Fibroblast of lung (primary cell): ENCODE data around the gene MANBA. TPM values are rescaled to one million over a fixed set of nuclear protein-coding genes. Genes with fewer than 3 reads are reported as not detected.

Experiments used
- DNase-seq, 2 donors: peaks; one replicate each; pipeline versions ENCODE4 v3.0.0 to v3.0.0-alpha.2; 2010; ENCODE audit warnings: low read depth in 2 of 2
- H2AFZ ChIP-seq: 2 replicates; pipeline ENCODE4 v1.5.1; 2012; ENCODE audit warnings: low read length, control low read depth, inconsistent platforms
- H3K27ac ChIP-seq: 2 replicates; pipeline ENCODE4 v1.5.1; 2011; ENCODE audit warnings: low read length, control low read depth; ENCODE audit not compliant: insufficient read depth
- H3K27me3 ChIP-seq: 2 replicates; pipeline ENCODE4 v1.5.1; 2011; ENCODE audit warnings: mild to moderate bottlenecking, low read length; ENCODE audit not compliant: control insufficient read depth, insufficient read depth
- H3K36me3 ChIP-seq: 2 replicates; pipeline ENCODE4 v1.5.1; 2011; ENCODE audit warnings: low read length; ENCODE audit not compliant: control insufficient read depth, insufficient read depth
- H3K4me1 ChIP-seq: 2 replicates; pipeline ENCODE4 v1.5.1; 2011; ENCODE audit warnings: low read length; ENCODE audit not compliant: control insufficient read depth, insufficient read depth; ENCODE audit errors: extremely low read depth
- H3K4me2 ChIP-seq: 2 replicates; pipeline ENCODE4 v1.5.1; 2011; ENCODE audit warnings: low read length, control low read depth; ENCODE audit not compliant: insufficient read depth; ENCODE audit errors: extremely low read depth
- H3K4me3 ChIP-seq, 4 experiments: fragments of 200-600 bp in 1 of 4; sonication (generic) in 1 of 4; replicated peaks in 1 of 4; 2 replicates each; pipeline ENCODE4 v1.5.1; 2011 to 2016; ENCODE audit warnings: low read length in 4 of 4, low read depth in 3 of 4, mild to moderate bottlenecking in 3 of 4, control low read depth in 2 of 4, inconsistent platforms in 1 of 4, mixed read lengths in 1 of 4; ENCODE audit not compliant: insufficient read depth in 1 of 4; ENCODE audit errors: control extremely low read depth in 1 of 4
- H3K79me2 ChIP-seq: 2 replicates; pipeline ENCODE4 v1.5.1; 2012; ENCODE audit warnings: mild to moderate bottlenecking, low read length, inconsistent platforms; ENCODE audit not compliant: control insufficient read depth, insufficient read depth
- H3K9ac ChIP-seq: 2 replicates; pipeline ENCODE4 v1.5.1; 2011; ENCODE audit warnings: mild to moderate bottlenecking, low read length, control low read depth; ENCODE audit not compliant: insufficient read depth
- H3K9me3 ChIP-seq: 2 replicates; pipeline ENCODE4 v1.5.1; 2012; ENCODE audit warnings: low read depth, low read length; ENCODE audit not compliant: control insufficient read depth, insufficient read depth
- H4K20me1 ChIP-seq: 2 replicates; pipeline ENCODE4 v1.5.1; 2011; ENCODE audit warnings: low read length; ENCODE audit not compliant: control insufficient read depth, insufficient read depth; ENCODE audit errors: extremely low read depth
- CTCF ChIP-seq, 2 donors: IDR thresholded peaks in 1 of 2; conservative IDR thresholded peaks in 1 of 2; 1 replicate in 1 of 2; 2 replicates in 1 of 2; pipeline ENCODE4 v1.5.1; 2011 to 2012; ENCODE audit warnings: low read length in 2 of 2, control low read depth in 1 of 2, inconsistent platforms in 1 of 2, low read depth in 1 of 2, mild to moderate bottlenecking in 1 of 2
- EZH2 ChIP-seq: IDR thresholded peaks from 2 replicates; pipeline ENCODE4 v1.5.1; 2012; ENCODE audit warnings: low read length, control low read depth, mild to moderate bottlenecking; ENCODE audit errors: missing control alignments
- polyA plus RNA-seq, 2 donors: library from polyadenylated mRNA; depleted of rRNA in 1 of 2; stranded (reverse) in 1 of 2; unstranded in 1 of 2; fragments of >200 nt; gene quantifications; 2 replicates each; pipeline ENCODE4 v1.2.1, GENCODE V29; 2011 to 2012; ENCODE audit warnings: missing spikeins in 1 of 2
- total RNA-seq: library from RNA; depleted of rRNA; stranded (reverse); fragments of >200 nt; gene quantifications from 2 replicates; pipeline ENCODE4 v1.2.1, GENCODE V29; 2014

MANBA gene
- total and polyA plus RNA-seq, 2 donors (not counting 1 experiment from before 2014, with no cell fraction given), result 13.4 to 97.9 TPM

DNA sequence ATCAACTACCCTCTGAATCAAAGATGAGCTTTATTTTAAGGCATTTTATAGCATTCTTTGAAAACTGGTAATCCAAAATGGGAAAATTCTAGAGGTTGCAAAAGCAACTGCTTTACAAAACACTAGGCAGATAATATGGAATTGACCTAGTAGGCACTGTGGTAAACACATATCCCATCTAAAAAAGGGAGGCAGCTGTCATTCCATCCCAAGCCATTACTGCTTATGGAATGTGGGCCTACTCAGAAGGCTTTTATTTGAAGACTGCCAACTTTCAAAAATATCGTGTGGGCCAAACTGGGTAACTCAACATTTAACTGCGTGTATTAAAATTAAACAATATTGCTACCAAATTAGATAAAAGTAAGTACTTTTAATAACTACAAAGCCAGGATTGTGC, 47.2 kb upstream of the MANBA start:
- Histone ChIP-seq H3K4me1 (peaks cover 5% of the 10 kb centered on the region), H3K79me2 (peaks cover 100% of the 10 kb centered on the region), H3K27ac (no peak overlapping the region), H3K27me3 (no peaks in the 10 kb centered on the region), H3K36me3 (peaks cover 4% of the 10 kb centered on the region), H4K20me1 (no peaks in the 10 kb centered on the region), H3K9me3 (no peaks in the 10 kb centered on the region), H3K4me3 (no peak overlapping the region), H3K9ac (no peak overlapping the region), H3K4me2 (no peak overlapping the region), H2AFZ (no peak overlapping the region)
- no peak for DNase-seq
- TF ChIP-seq EZH2 (no peak), CTCF (conservative IDR thresholded peaks at IDR 0.05 in 1 of 2, IDR thresholded peaks at IDR 0.05 in 1 of 2; ENCODE audit: low read depth in 1 of 2, low read length in 2 of 2) (no peak)

DNA sequence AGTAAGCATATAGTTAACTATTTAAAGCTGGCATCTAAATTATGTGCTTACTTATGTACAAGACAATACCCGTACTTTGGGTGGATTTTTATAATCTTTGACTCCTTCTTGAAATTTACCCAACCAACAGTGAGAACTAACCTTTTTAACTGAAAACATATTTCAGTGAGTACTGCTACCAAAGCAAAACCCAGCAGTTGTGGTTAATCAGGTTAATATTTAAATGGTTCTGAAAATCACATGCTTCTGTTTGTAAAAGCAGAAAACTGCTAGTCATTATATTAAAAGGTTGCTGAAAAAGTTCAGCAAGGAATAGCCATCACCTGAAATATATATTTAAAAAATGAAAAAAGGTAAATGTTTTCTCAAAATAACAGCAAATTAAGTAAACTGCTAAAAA, 46.6 kb upstream of the MANBA start:
- no peak overlapping the region for H3K4me2 ChIP-seq
- H3K9me3 ChIP-seq, result no peaks in the 10 kb centered on the region
- DNase-seq, result no peak
- no peak overlapping the region for H3K4me3 ChIP-seq
- peaks cover 4% of the 10 kb centered on the region for H3K36me3 ChIP-seq
- H3K27ac ChIP-seq, result no peak overlapping the region
- H2AFZ ChIP-seq, result no peak overlapping the region
- peaks cover 100% of the 10 kb centered on the region for H3K79me2 ChIP-seq
- H3K27me3 ChIP-seq, result no peaks in the 10 kb centered on the region
- TF ChIP-seq CTCF (conservative IDR thresholded peaks at IDR 0.05 in 1 of 2, IDR thresholded peaks at IDR 0.05 in 1 of 2; ENCODE audit: low read depth in 1 of 2, low read length in 2 of 2), result no peak
- TF ChIP-seq EZH2, result no peak
- H3K4me1 ChIP-seq, result peaks cover 5% of the 10 kb centered on the region
- no peak overlapping the region for H3K9ac ChIP-seq
- H4K20me1 ChIP-seq, result no peaks in the 10 kb centered on the region

GRCh38 chr4:102799816-102800215, 39.0 kb upstream of the MANBA start:
- H3K27ac ChIP-seq, result no peak overlapping the region
- H3K36me3 ChIP-seq, result peaks cover 10% of the 10 kb centered on the region
- no peak for DNase-seq
- H3K9me3 ChIP-seq, result no peaks in the 10 kb centered on the region
- H4K20me1 ChIP-seq, result no peaks in the 10 kb centered on the region
- H3K4me2 ChIP-seq, result no peak overlapping the region
- H3K27me3 ChIP-seq, result no peaks in the 10 kb centered on the region
- H3K79me2 ChIP-seq, result peaks cover 44% of the 10 kb centered on the region
- H3K4me1 ChIP-seq, result no peaks in the 10 kb centered on the region
- no peak overlapping the region for H2AFZ ChIP-seq
- H3K4me3 ChIP-seq, result no peak overlapping the region
- no peak overlapping the region for H3K9ac ChIP-seq
- no peak for TF ChIP-seq EZH2
- no peak for TF ChIP-seq CTCF (conservative IDR thresholded peaks at IDR 0.05 in 1 of 2, IDR thresholded peaks at IDR 0.05 in 1 of 2; ENCODE audit: low read depth in 1 of 2, low read length in 2 of 2)
